22Rv1 (cell line): ENCODE data around the gene DNLZ.

Source experiments
- ZFX ChIP-seq: fragments of 450-650 bp; IDR thresholded peaks from 2 replicates; pipeline ENCODE4 v1.6.1; 2017; ENCODE audit warnings: antibody characterized with exemption, borderline replicate concordance
- TF ChIP-seq, protein P1 (sequence below): fragments of 450-650 bp; IDR thresholded peaks from 2 replicates; pipeline ENCODE4 v1.5.1; 2017; ENCODE audit warnings: mild to moderate bottlenecking

DNA sequence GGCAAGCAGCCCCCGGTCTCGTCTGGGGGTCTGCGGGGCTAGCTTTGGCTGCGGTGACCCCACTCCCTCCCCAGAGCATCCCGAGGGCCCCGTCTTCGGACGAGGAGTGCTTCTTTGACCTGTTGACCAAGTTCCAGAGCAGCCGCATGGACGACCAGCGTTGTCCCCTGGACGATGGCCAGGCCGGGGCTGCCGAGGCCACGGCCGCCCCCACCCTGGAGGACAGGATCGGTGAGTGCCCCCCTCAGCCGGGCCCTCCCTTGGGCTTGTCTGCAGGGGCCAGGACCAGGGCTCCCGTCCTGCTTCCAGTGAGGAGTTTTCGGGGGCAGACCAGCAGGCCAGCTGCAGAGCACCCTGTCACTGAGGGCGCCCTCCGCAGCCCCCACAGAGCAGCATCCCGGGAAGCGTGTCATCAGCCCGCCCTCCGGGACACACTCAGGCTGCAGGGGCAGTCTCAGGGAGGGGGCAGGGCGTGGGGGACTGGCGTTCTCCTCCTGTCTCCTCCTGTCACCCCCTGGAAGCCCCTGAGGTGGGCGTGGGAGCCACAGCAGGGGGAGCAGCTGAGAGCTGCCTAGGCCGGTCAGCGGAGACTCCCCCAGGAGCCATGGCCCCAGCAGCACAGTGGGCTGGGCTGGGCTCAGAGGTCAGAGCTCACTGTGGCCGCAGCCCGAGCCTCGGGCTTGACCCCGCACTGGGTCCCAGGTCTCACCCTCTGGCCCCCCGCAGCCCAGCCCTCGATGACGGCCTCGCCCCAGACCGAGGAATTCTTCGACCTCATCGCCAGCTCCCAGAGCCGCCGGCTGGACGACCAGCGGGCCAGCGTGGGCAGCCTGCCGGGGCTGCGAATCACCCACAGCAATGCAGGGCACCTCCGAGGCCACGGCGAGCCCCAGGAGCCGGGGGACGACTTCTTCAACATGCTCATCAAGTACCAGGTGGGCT is 7.7 kb downstream of the DNLZ start:
- TF ChIP-seq, protein P1, sequence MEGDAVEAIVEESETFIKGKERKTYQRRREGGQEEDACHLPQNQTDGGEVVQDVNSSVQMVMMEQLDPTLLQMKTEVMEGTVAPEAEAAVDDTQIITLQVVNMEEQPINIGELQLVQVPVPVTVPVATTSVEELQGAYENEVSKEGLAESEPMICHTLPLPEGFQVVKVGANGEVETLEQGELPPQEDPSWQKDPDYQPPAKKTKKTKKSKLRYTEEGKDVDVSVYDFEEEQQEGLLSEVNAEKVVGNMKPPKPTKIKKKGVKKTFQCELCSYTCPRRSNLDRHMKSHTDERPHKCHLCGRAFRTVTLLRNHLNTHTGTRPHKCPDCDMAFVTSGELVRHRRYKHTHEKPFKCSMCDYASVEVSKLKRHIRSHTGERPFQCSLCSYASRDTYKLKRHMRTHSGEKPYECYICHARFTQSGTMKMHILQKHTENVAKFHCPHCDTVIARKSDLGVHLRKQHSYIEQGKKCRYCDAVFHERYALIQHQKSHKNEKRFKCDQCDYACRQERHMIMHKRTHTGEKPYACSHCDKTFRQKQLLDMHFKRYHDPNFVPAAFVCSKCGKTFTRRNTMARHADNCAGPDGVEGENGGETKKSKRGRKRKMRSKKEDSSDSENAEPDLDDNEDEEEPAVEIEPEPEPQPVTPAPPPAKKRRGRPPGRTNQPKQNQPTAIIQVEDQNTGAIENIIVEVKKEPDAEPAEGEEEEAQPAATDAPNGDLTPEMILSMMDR: no peak
- TF ChIP-seq ZFX: no peak
